HepG2 (cell line): ENCODE data around the gene CAMTA1. TPM values are rescaled to one million over a fixed set of nuclear protein-coding genes. Genes with fewer than 3 reads are reported as not detected.

Experiments
- ATAC-seq: fragments of 200-7000 bp; cut with Tn5 transposase; 3 replicates; pipeline ENCODE4 v1.9.1; 2020; ENCODE audit warnings: mild to moderate bottlenecking, moderate library complexity
- BruUV-seq: library from RNA; stranded (reverse); fragments of 400-500 nt; replicated peaks from 2 replicates; lab custom pipeline; 2021; lab: Mats Ljungman, UMichigan
- CTCF ChIA-PET: fragments of 300-600 bp; formaldehyde crosslinking; extraction: SDS; loops from one replicate; lab custom pipeline; 2021; ENCODE audit warnings: low total read pairs, inconsistent platforms, low intra/inter-chr PET ratio; lab: Yijun Ruan, JAX
- POLR2A ChIA-PET: fragments of 350-600 bp; sonication (Branson Sonifier 250); formaldehyde crosslinking; loops from one replicate; lab custom pipeline; 2020; ENCODE audit warnings: antibody characterized with exemption, inconsistent platforms; lab: Yijun Ruan, JAX
- DNase-seq: peaks from one replicate; pipeline ENCODE4 v3.0.0-alpha.2; 2015; ENCODE audit warnings: low spot score
- FAIRE-seq: peaks from 3 replicates; lab custom pipeline; 2011; peaks lifted over from hg19 to GRCh38; lab: Jason Lieb, UNC
- H2AFZ ChIP-seq: one replicate; pipeline ENCODE4 v1.6.1; 2011; ENCODE audit warnings: low read length, inconsistent platforms
- H3K27ac ChIP-seq: fragments of 300-600 bp; 3 replicates; pipeline ENCODE4 v1.8.0; 2011; ENCODE audit warnings: mixed run types, mild to moderate bottlenecking, mixed read lengths, low read length, inconsistent platforms; ENCODE audit not compliant: insufficient read depth; ENCODE audit errors: extremely low read length
- H3K27me3 ChIP-seq, 2 experiments: fragments of 200-600 bp in 1 of 2; 2 replicates in 1 of 2; 3 replicates in 1 of 2; pipeline versions ENCODE4 v1.6.0 to v1.8.0; 2011; ENCODE audit warnings: low read length in 2 of 2, mild to moderate bottlenecking in 2 of 2, moderate library complexity in 2 of 2, inconsistent platforms in 1 of 2; ENCODE audit not compliant: insufficient read depth in 2 of 2, control insufficient read depth in 1 of 2
- H3K36me3 ChIP-seq, 2 experiments: fragments of 200-600 bp in 1 of 2; replicated peaks in 1 of 2; 2 replicates in 1 of 2; 3 replicates in 1 of 2; pipeline versions ENCODE4 v1.5.1 to v1.8.0; 2011; ENCODE audit warnings: low read length in 2 of 2, inconsistent platforms in 1 of 2; ENCODE audit not compliant: insufficient read depth in 2 of 2, control insufficient read depth in 1 of 2
- H3K4me1 ChIP-seq: 2 replicates; pipeline ENCODE4 v1.5.1; 2012; ENCODE audit warnings: low read length, inconsistent platforms; ENCODE audit not compliant: insufficient read depth
- H3K4me2 ChIP-seq: 2 replicates; pipeline ENCODE4 v1.6.0; 2011; ENCODE audit warnings: low read depth, low read length, inconsistent platforms
- H3K4me3 ChIP-seq, 3 experiments: fragments of 200-600 bp in 1 of 3; sonication (generic), shearing (Covaris generic) in 1 of 3; replicated peaks in 1 of 3; 2 replicates each; pipeline ENCODE4 v1.5.1; 2011 to 2016; ENCODE audit warnings: low read length in 3 of 3, inconsistent platforms in 2 of 3, low read depth in 2 of 3, mild to moderate bottlenecking in 2 of 3, control low read depth in 1 of 3, mixed read lengths in 1 of 3; ENCODE audit not compliant: insufficient read depth in 1 of 3
- H3K79me2 ChIP-seq: one replicate; pipeline ENCODE4 v1.6.1; 2011; ENCODE audit warnings: low read length, inconsistent platforms; ENCODE audit not compliant: insufficient read depth
- H3K9ac ChIP-seq: 2 replicates; pipeline ENCODE4 v1.6.0; 2011; ENCODE audit warnings: mild to moderate bottlenecking, low read depth, low read length, inconsistent platforms; ENCODE audit not compliant: insufficient read depth
- H3K9me3 ChIP-seq: 2 replicates; pipeline ENCODE4 v1.5.1; 2012; ENCODE audit warnings: mild to moderate bottlenecking, low read length
- H4K20me1 ChIP-seq: 2 replicates; pipeline ENCODE4 v1.6.0; 2011; ENCODE audit warnings: inconsistent platforms, mild to moderate bottlenecking, low read length, moderate library complexity; ENCODE audit not compliant: insufficient read depth
- CBX5 ChIP-seq: sonication (generic); formaldehyde crosslinking; IDR thresholded peaks from 2 replicates; pipeline ENCODE4 v1.4.0; 2020; ENCODE audit warnings: missing genetic modification reagents, borderline replicate concordance
- CHD2 ChIP-seq: IDR thresholded peaks from 2 replicates; pipeline ENCODE4 v1.6.1; 2011; ENCODE audit warnings: low read depth, low read length, improper control_type of control experiment
- MAZ ChIP-seq, 2 experiments: sonication (generic) in 1 of 2; formaldehyde crosslinking in 1 of 2; IDR thresholded peaks; 2 replicates each; pipeline versions ENCODE4 v1.5.0 to v1.6.1; 2012 to 2020; ENCODE audit warnings: low read depth in 2 of 2, mild to moderate bottlenecking in 2 of 2, borderline replicate concordance in 1 of 2, improper control_type of control experiment in 1 of 2, low read length in 1 of 2, missing genetic modification reagents in 1 of 2, moderate library complexity in 1 of 2
- MYPOP ChIP-seq: sonication (generic); formaldehyde crosslinking; IDR thresholded peaks from 2 replicates; pipeline ENCODE4 v1.8.1; 2023; ENCODE audit warnings: mild to moderate bottlenecking, moderate library complexity, missing genetic modification reagents
- RBM39 ChIP-seq: fragments of 200-400 bp; formaldehyde crosslinking; IDR thresholded peaks from one replicate; pipeline ENCODE4 v1.6.1; 2018; ENCODE audit warnings: antibody characterized with exemption, mild to moderate bottlenecking, low read depth, low read length; ENCODE audit not compliant: poor library complexity, severe bottlenecking
- WGBS: methylation state at CpG from one replicate; pipeline ENCODE4 v1.1.6; 2017; ENCODE audit warnings: low lambda C conversion rate; 5-methylcytosine and 5-hydroxymethylcytosine counted together
- in situ Hi-C: cut with HindIII; loops from 2 replicates; pipeline ENCODE4 v1.10.0; 2017; ENCODE audit warnings: low pct_unique_long_range_greater_than_20kb; ENCODE audit not compliant: extremely low pct_ligation_motif_present
- intact Hi-C: fragments of 100-400 bp; cut with micrococcal nuclease; formaldehyde crosslinking; loops from one replicate; pipeline ENCODE4 v1.10.0; 2022; ENCODE audit not compliant: unreplicated experiment
- polyA plus RNA-seq, 8 experiments: library from polyadenylated mRNA; depleted of rRNA in 3 of 8; stranded (reverse) in 7 of 8; unstranded in 1 of 8; fragments of >200 nt; fragmentation: Illumina TruSeq in 4 of 8; extraction: Trizol in 4 of 8; gene quantifications; 2 replicates each; pipeline versions ENCODE4 v1.2.1 to v1.2.3, GENCODE V29; 2011 to 2016; ENCODE audit warnings: low read depth in 4 of 8, missing spikeins in 1 of 8, mixed read lengths in 1 of 8; ENCODE audit not compliant: insufficient read depth in 1 of 8
- total RNA-seq, 5 experiments: library from RNA; depleted of rRNA; stranded (reverse); fragments of >200 nt; fragmentation: Illumina TruSeq; extraction: Trizol; gene quantifications; 2 replicates each; pipeline ENCODE4 v1.2.3, GENCODE V29; 2016; ENCODE audit warnings: low read depth in 1 of 5
- TF ChIP-seq, protein P1 (sequence below): sonication (generic); formaldehyde crosslinking; IDR thresholded peaks from 2 replicates; pipeline ENCODE4 v1.5.0; 2020; ENCODE audit warnings: mild to moderate bottlenecking, missing genetic modification reagents, moderate library complexity
- TF ChIP-seq, protein P2 (sequence below): fragments of 450-650 bp; IDR thresholded peaks from 2 replicates; pipeline ENCODE4 v1.6.1; 2016

Gene CAMTA1
- total and polyA plus RNA-seq, 2 of the 13 experiments (the other 11 are each of a cell fraction or from before 2014, with no cell fraction given) = 25.0 to 36.4 TPM

DNA sequence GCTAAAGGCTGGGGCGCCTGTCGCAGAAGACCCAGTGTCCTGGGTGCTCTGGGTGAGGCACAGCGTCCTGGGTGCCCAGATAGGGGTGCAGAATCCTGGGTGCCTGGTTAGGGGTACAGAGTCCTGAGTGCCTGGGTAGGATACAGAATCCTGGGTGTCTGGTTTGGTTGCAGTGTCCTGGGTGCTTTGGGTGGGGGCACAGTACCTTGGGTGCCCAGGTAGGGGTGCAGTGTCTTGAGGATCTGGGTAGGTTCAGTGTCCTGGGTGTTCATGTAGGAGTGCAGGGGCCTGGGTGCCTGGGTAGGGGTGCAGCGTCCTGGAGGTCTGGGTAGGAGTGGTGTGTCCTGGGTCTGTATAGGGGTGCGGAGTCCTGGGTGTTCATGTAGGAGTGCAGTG is 178.7 kb downstream of the CAMTA1 start (continued):
- TF ChIP-seq, protein P1, sequence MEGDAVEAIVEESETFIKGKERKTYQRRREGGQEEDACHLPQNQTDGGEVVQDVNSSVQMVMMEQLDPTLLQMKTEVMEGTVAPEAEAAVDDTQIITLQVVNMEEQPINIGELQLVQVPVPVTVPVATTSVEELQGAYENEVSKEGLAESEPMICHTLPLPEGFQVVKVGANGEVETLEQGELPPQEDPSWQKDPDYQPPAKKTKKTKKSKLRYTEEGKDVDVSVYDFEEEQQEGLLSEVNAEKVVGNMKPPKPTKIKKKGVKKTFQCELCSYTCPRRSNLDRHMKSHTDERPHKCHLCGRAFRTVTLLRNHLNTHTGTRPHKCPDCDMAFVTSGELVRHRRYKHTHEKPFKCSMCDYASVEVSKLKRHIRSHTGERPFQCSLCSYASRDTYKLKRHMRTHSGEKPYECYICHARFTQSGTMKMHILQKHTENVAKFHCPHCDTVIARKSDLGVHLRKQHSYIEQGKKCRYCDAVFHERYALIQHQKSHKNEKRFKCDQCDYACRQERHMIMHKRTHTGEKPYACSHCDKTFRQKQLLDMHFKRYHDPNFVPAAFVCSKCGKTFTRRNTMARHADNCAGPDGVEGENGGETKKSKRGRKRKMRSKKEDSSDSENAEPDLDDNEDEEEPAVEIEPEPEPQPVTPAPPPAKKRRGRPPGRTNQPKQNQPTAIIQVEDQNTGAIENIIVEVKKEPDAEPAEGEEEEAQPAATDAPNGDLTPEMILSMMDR = no peak
- TF ChIP-seq CBX5 (CRISPR knock-in tag) = no peak
- TF ChIP-seq, all 625 proteins: peak for 0

- no TSS peak for BruUV-seq
- FAIRE-seq = no peak
- no peak overlapping the region for H2AFZ ChIP-seq
- H3K27ac ChIP-seq = no peak overlapping the region
- no peaks in the 10 kb centered on the region for H3K36me3 ChIP-seq
- no peak overlapping the region for H3K9ac ChIP-seq
- no peaks in the 10 kb centered on the region for H4K20me1 ChIP-seq
- no peaks in the 10 kb centered on the region for H3K9me3 ChIP-seq
- H3K4me1 ChIP-seq = 0 out of 2 replicates have a peak, but pooled peaks cover 3% of the 10 kb centered on the region
- H3K79me2 ChIP-seq = no peaks in the 10 kb centered on the region
- POLR2A ChIA-PET = no interaction called here
- intact Hi-C loops (no loop called here), in situ Hi-C loops (no loop called here)
- 37% methylated on average over 15 of the region's 15 CpGs for WGBS
- no peak for DNase-seq
- H3K4me3 ChIP-seq = no peak overlapping the region
- TF ChIP-seq RBM39 (no peak), CHD2 (no peak), MAZ (IDR thresholded peaks at IDR 0.05; ENCODE audit: borderline replicate concordance, low read depth, low read length) (no peak), MAZ (CRISPR knock-in tag; IDR thresholded peaks at IDR 0.05; ENCODE audit: low read depth) (no peak), MYPOP (CRISPR knock-in tag) (no peak)
- TF ChIP-seq, protein P2, sequence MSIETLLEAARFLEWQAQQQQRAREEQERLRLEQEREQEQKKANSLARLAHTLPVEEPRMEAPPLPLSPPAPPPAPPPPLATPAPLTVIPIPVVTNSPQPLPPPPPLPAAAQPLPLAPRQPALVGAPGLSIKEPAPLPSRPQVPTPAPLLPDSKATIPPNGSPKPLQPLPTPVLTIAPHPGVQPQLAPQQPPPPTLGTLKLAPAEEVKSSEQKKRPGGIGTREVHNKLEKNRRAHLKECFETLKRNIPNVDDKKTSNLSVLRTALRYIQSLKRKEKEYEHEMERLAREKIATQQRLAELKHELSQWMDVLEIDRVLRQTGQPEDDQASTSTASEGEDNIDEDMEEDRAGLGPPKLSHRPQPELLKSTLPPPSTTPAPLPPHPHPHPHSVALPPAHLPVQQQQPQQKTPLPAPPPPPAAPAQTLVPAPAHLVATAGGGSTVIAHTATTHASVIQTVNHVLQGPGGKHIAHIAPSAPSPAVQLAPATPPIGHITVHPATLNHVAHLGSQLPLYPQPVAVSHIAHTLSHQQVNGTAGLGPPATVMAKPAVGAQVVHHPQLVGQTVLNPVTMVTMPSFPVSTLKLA = peak; percentile 99
- TF ChIP-seq, all 625 proteins: peak for 1
- ATAC-seq = no peak
- H3K4me2 ChIP-seq = no peak overlapping the region
- peaks cover 9 to 39% of the 10 kb centered on the region in 2 experiments; a peak in 3 of 5 replicates for H3K27me3 ChIP-seq
- CTCF ChIA-PET = no interaction called here
These were observed 180.1 kb downstream of the CAMTA1 start for GRCh38 chr1:6965083-6965934.
